ENCODE data around the gene PCSK5. TPM values are rescaled to one million over a fixed set of nuclear protein-coding genes. Genes with fewer than 3 reads are reported as not detected.

Gene PCSK5
- total RNA-seq, 4 donors from 2014 or later, result 9.6 to 41.8 (median 15.1) TPM

- Histone ChIP-seq H3K27ac (no peak overlapping the region), H3K27me3 (no peaks in the 10 kb centered on the region), H3K36me3 (no peaks in the 10 kb centered on the region), H3K4me3 (replicated peaks in 1 of 3) (no peak overlapping the region), H3K9me3 (no peaks in the 10 kb centered on the region), H3K4me1 (peaks cover 0 to 5% of the 10 kb centered on the region in 2 donors)
- intact Hi-C loops (cut with DNase I), result no loop called here
- DNase-seq, result no peak
- WGBS, 2 donors, result 87 to 90% methylated on average over 7 of the region's 7 CpGs
- TF ChIP-seq POLR2A (IDR thresholded peaks at IDR 0.05), result no peak
- no peak for TF ChIP-seq CTCF (IDR thresholded peaks at IDR 0.05)
Observed at GRCh38 chr9:75937521-75938258, 47.2 kb downstream of the PCSK5 start.

GRCh38 chr9:75938946-75939345 is 48.5 kb downstream of the PCSK5 start:
- H3K4me1 ChIP-seq, result peaks cover 0 to 5% of the 10 kb centered on the region in 2 donors
- DNase-seq, result no peak
- H3K27ac ChIP-seq, result no peak overlapping the region
- no peak overlapping the region for H3K4me3 ChIP-seq (replicated peaks in 1 of 3)
- intact Hi-C loops (cut with DNase I), result no loop called here
- H3K27me3 ChIP-seq, result no peaks in the 10 kb centered on the region
- no peaks in the 10 kb centered on the region for H3K9me3 ChIP-seq
- no peaks in the 10 kb centered on the region for H3K36me3 ChIP-seq
- TF ChIP-seq CTCF (IDR thresholded peaks at IDR 0.05) (no peak), POLR2A (IDR thresholded peaks at IDR 0.05) (no peak)
- WGBS, 2 donors, result 93 to 100% methylated on average over 1 of the region's 1 CpG

- Histone ChIP-seq H3K9me3 (no peaks in the 10 kb centered on the region), H3K27me3 (no peaks in the 10 kb centered on the region), H3K4me3 (replicated peaks in 1 of 3) (no peak overlapping the region), H3K4me1 (peaks cover 0 to 5% of the 10 kb centered on the region in 2 donors), H3K27ac (no peak overlapping the region), H3K36me3 (no peaks in the 10 kb centered on the region)
- intact Hi-C loops (cut with DNase I), result no loop called here
- WGBS, 2 donors, result 95 to 96% methylated on average over 7 of the region's 7 CpGs
- no peak for DNase-seq
- TF ChIP-seq POLR2A (IDR thresholded peaks at IDR 0.05) (no peak), CTCF (IDR thresholded peaks at IDR 0.05) (no peak)
Observed at GRCh38 chr9:75939536-75940111, 49.2 kb downstream of the PCSK5 start.

DNA sequence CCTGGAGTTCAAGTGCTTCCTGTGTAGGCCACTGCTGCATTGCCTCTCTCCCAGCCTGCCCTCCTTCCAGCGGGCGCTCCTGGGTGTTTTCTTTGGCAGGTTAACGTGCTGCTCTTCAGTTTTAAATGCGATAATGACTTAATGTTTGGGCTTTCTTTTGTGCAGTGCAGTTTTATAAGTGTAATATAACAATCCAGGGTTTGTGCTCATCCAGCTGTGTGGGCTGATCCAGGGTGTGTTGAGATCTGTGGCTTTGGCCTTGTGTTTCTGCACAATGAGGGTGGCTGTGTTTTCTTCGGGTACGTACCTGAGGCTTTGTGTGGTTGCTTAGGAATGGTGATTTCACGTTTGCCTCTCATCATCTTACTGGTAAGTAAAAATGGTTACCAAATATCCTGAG is 50.6 kb downstream of the PCSK5 start:
- Histone ChIP-seq H3K9me3 (no peaks in the 10 kb centered on the region), H3K4me3 (replicated peaks in 1 of 3) (no peak overlapping the region), H3K36me3 (no peaks in the 10 kb centered on the region), H3K27ac (peak overlapping the region in 1 of 3 donors; percentile 33), H3K4me1 (peaks cover 0 to 5% of the 10 kb centered on the region in 2 donors), H3K27me3 (no peaks in the 10 kb centered on the region)
- DNase-seq, result peak; percentile 38 to 46
- intact Hi-C loops (cut with DNase I), result no loop called here
- TF ChIP-seq CTCF (IDR thresholded peaks at IDR 0.05) (no peak), POLR2A (IDR thresholded peaks at IDR 0.05) (no peak)
- 42% methylated on average over 7 of the region's 7 CpGs for WGBS, 2 donors
